ENCODE data around the gene NEURL1B. TPM values are rescaled to one million over a fixed set of nuclear protein-coding genes. Genes with fewer than 3 reads are reported as not detected.

NEURL1B gene
- total and polyA plus RNA-seq, 10 of the 15 experiments (the other 5 are each of a cell fraction or from before 2014, with no cell fraction given): 0.04 to 0.28 (median 0.05) TPM; not detected in 4

GRCh38 chr5:172713113-172713808 is 72.2 kb downstream of the NEURL1B start:
- no peak overlapping the region for H3K4me2 ChIP-seq (ENCODE audit: control insufficient read depth, insufficient read depth)
- no peaks in the 10 kb centered on the region for H3K36me3 ChIP-seq (ENCODE audit: control insufficient read depth in 2 of 2, insufficient read depth in 2 of 2, low read length in 1 of 2)
- H2AFZ ChIP-seq (ENCODE audit: control insufficient read depth, low read depth, low read length): no peak overlapping the region
- BruUV-seq (replicated peaks): no TSS peak
- intact Hi-C loops (cut with micrococcal nuclease; ENCODE audit: unreplicated experiment): loop anchor here (1.0 to 10.0 kb wide), 4 partner anchors 122 to 492 kb away; partner anchors contain the start of gene ERGIC1
- WGBS (ENCODE audit: insufficient coverage, insufficient replicate concordance, low lambda C conversion rate, missing lambda C conversion rate): 0% methylated on average over 14 of the region's 15 CpGs
- H3K27me3 ChIP-seq (replicated peaks in 1 of 2; ENCODE audit: control insufficient read depth in 2 of 2, insufficient read depth in 2 of 2, low read length in 1 of 2): no peaks in the 10 kb centered on the region
- no peaks in the 10 kb centered on the region for H3K79me2 ChIP-seq (ENCODE audit: control insufficient read depth, insufficient read depth, low read length)
- ChIA-PET CTCF (interaction anchor here (0.6 to 11.7 kb wide), 16 partner anchors 7 to 273 kb away, joined by 3 to 324 read pairs (median 4); no protein-coding TSS in a partner anchor), POLR2A (no interaction called here), RAD21 (ENCODE audit: unreplicated experiment) (interaction anchor here (0.7 to 5.5 kb wide), 3 partner anchors 191 to 224 kb away, joined by 3 to 70 read pairs (median 3); no protein-coding TSS in a partner anchor), SMC1A (ENCODE audit: uncharacterized antibody, unreplicated experiment) (interaction anchor here (1.0 to 5.5 kb wide), 4 partner anchors 12 to 221 kb away, joined by 3 to 92 read pairs (median 8); no protein-coding TSS in a partner anchor)
- no peak for TF ChIP-seq POLR2AphosphoS5 (IDR thresholded peaks at IDR 0.05; ENCODE audit: low read length)
- 0 out of 2 replicates have a peak, but pooled peaks have one; percentile 42 for TF ChIP-seq STAT1 (conservative IDR thresholded peaks at IDR 0.05)
- peak; percentile 82 to 91 (median 89) for TF ChIP-seq CTCF (IDR thresholded peaks at IDR 0.05 in 2 of 3, conservative IDR thresholded peaks at IDR 0.05 in 1 of 3; ENCODE audit: control insufficient read depth in 2 of 3, extremely low read depth in 1 of 3, insufficient read depth in 1 of 3, low read depth in 3 of 3, low read length in 3 of 3)
- peak; percentile 66; the same call in 1 of the 2 replicates for TF ChIP-seq YY1 (IDR thresholded peaks at IDR 0.05; ENCODE audit: low read depth, low read length)
- 0 out of 3 replicates have a peak, but pooled peaks have one; percentile 48 for TF ChIP-seq POU2F2 (IDR thresholded peaks at IDR 0.05; ENCODE audit: borderline replicate concordance, low read depth, low read length)
- TF ChIP-seq RAD21 (IDR thresholded peaks at IDR 0.05; ENCODE audit: insufficient read depth, low read depth, low read length): peak; percentile 94
- peak; percentile 40; the same call in 1 of the 2 replicates for TF ChIP-seq IKZF1 (conservative IDR thresholded peaks at IDR 0.05)
- TF ChIP-seq BHLHE40 (IDR thresholded peaks at IDR 0.05; ENCODE audit: borderline replicate concordance in 1 of 2, low read depth in 2 of 2, low read length in 1 of 2): 0 out of 4 replicates have a peak, but pooled peaks of 1 of the 2 experiments have one; percentile 15
- TF ChIP-seq SMC3 (IDR thresholded peaks at IDR 0.05; ENCODE audit: borderline replicate concordance, low read length): peak; percentile 88
- peak; percentile 59; the same call in 1 of the 2 replicates for TF ChIP-seq ZNF207 (IDR thresholded peaks at IDR 0.05; ENCODE audit: borderline replicate concordance)
- TF ChIP-seq RELA (IDR thresholded peaks at IDR 0.05; ENCODE audit: borderline replicate concordance, partially characterized antibody): peak; percentile 6
- no peak for TF ChIP-seq CREB1 (IDR thresholded peaks at IDR 0.05; ENCODE audit: low read depth)
- TF ChIP-seq KAT2A (conservative IDR thresholded peaks at IDR 0.05; ENCODE audit: control insufficient read depth, low read depth, low read length): no peak
- in situ Hi-C loops (cut with MboI): no loop called here
- H3K4me3 ChIP-seq: no peak overlapping the region
- FAIRE-seq (no peak), DNase-seq (ENCODE audit: low read depth, low spot score) (no peak), ATAC-seq (peak; percentile 74)
- no peak overlapping the region for H3K9ac ChIP-seq (ENCODE audit: control insufficient read depth, insufficient read depth, low read length)
- no peaks in the 10 kb centered on the region for H3K4me1 ChIP-seq (ENCODE audit: control insufficient read depth, insufficient read depth, low read length)
- no peak overlapping the region for H3K27ac ChIP-seq (ENCODE audit: control insufficient read depth, insufficient read depth)
- no peaks in the 10 kb centered on the region for H4K20me1 ChIP-seq (ENCODE audit: control insufficient read depth, insufficient read depth)
- H3K9me3 ChIP-seq (replicated peaks; ENCODE audit: control insufficient read depth, insufficient read depth, low read length): no peaks in the 10 kb centered on the region
